GM18526 (cell line): Measurements from ENCODE around the gene SPTBN5.

ENCODE experiments used
- POLR2A ChIP-seq: IDR thresholded peaks from 3 replicates; pipeline ENCODE4 v1.6.1; 2011; ENCODE audit not compliant: insufficient read length; ENCODE audit errors: extremely low read depth

Gene SPTBN5

DNA sequence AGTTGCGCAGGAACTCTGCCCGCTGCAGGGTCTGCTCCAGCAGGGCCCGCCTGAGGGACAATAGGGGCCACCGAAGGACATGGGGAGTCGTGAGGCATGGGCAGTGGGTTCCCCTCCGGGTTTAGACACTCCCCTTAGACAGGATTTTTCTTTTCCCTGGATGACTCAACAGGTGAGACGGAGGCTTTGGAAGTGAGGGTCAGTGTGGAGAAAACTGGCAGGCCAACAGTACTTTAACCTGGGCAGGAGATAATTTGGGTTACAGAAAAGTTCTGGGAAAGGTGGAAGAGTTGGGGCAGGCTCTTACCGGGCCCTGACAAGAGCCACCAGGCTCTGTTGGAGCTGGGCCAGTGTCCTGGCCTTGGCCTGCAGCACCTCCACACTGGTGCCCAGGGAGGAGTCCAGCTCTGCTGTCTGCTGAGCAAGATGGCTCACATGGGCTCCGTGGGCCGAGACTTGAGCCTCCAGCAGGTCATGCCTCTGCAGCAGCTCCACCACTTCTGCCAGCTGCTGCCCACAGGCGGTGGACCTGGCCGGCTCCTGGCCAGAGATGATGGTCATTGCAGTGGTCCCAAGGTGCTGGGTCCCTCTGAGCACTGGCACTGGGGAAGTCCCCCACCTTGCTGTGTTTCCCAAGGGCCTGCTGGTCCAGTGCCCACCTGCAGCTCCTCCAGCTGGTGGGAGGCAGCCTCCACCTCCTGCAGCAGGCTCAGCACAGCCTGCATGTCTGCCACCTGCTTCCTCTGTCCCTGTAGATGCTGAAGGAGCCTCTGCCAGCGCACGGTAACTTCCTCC lies 11.0 kb downstream of the SPTBN5 start:
- no peak for TF ChIP-seq POLR2A

DNA sequence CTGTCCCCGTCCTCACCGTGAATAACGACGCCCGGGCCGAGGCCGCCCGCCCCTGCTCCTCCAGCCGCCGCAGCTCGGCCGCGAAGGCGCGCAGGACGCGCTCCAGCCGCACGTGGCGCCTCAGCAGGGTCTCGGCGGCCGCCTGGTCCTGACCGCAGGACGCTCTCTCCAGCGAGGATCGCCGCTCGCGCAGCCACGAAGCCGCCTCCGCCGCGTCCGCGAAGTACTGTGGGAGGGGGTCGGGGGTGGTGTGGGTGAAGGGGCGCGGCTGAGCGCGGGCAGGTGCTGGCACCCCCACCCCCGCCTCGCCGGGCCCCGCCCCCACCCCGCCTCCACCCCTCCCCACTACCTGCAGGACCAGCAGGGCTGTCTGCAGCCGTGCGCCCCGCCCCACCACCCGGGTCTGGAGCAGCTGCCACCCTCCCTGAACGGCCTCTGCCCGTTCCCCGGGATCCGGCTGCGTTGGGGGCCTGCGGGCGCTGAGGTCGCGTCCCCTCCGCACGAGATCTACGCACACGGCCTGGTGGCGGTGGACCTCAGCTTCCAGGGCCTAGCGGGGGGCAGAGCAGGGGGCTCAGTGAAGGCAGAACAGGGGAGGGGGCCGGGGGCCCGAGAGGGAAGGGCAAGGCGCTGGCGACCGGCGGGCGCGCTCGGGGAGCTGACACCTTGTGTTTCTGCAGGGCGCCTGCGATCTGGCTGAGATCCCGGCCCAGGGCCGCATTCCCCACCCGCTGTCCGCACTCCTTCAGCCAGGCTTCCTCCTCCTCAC lies 11.7 kb downstream of the SPTBN5 start:
- no peak for TF ChIP-seq POLR2A

DNA sequence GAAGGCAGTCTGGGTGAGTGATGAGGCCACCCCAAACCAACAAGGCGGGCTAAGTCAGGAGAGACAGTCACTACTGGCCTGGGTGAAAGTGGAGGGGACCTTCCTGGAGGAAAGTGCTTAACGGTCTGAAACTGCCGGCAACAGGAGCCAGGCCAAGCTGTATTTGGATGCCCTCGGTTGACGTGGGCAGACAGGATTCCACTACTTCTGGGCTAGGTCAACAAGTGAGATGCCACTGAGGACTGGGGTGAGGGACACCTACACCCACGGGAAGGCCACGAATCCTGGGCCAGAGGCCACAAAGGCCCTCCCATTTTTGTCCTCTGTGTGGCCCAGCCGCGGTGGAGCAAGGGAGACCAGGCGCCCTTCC lies 12.3 kb downstream of the SPTBN5 start:
- no peak for TF ChIP-seq POLR2A

DNA sequence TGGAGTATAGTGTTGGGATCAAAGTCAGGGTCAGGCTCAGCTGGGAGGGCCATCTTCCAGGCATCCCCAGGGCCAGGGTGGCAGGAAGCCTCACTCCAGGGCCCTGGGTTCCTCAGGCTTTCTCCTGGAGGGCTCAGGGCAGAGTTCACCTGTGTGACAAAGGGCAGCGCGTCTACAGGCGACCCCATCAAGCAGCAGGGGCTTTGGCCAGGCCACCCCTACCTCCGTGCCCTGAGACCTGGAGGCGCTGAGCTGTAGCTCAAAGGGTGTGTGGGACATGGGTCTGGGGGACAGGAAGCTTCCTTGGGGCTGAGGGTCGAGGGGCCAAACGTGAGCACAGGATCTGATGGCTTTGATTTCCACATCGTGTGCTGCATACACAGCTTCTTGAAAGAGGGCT lies 12.8 kb downstream of the SPTBN5 start:
- no peak for TF ChIP-seq POLR2A

DNA sequence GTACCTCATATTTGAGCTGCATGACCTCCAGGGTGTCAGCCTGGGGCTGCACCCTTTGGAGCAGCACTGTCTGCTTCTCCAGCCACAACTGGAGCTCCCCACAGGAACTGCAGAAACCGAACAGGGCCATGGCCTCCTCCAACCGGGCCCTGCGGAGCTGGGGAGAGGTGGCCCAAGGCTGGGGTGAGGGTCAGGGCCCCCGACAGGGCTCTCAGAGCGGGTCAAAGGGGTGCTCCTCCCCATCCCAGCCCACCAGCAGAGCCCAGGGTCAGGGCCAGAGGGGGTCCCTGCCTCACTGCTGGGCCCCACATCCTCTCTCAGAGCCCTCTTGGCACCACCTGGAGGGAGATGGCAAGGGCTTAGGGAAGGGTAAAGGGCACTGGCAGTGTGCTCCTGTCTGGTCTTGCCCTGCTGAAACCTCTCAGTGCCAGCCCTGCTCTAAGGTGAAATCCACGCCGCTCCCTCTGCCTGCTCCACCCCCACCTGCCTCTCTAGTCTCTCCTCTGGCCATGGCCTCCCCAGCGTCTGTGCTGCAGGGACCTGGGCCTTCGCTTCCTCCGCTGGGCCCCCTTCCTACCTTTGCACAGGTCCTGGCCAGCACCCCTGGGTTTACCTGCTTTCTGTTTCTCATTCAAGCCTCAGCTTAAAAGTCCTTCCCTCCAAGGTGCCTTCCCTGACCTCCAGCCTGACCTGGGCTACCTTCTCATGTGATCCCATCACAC lies 13.5 kb downstream of the SPTBN5 start:
- no peak for TF ChIP-seq POLR2A

DNA sequence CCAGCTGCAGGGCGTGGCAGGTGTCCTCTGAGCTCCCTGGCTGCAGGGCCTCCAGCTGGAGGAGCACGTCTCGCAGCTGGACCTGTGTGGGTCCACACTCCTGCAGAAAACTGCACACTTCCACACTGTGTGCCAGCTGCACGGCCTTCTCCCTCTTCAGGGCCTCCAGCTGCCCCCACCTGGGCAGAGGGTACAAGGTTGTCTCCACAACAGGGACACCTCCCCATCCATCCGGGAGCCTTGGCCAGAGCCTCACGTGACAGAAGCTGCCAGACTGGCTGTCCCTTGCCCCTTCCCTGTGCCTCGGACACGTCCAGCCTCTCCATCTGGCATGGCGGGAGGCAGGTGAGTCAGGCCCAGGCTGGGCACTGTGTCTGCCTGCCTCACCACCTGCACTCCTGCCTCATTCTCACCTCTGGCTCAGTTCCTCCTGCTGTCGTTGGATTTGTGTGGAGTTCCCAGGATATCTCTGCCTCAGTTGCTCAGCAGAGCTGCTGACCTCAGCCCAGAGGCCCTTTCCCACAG lies 14.5 kb downstream of the SPTBN5 start:
- no peak for TF ChIP-seq POLR2A

DNA sequence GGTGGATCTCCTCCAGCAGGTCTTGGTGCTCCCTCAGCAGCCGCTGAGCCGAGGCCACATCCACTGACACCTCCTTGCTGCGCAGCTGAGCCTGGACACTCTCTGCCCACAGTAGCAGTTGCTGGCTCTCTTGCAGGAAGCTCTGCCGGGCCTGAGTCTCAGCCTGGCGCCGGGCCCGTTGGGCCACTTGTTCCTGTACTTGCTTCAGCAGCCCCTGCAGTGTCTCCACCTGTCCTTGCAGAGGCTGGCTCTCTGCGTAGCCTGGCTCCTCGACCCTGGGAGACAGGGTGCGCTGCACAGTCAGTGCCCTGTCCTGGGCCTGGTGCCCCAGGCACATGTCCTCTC lies 15.5 kb downstream of the SPTBN5 start:
- TF ChIP-seq POLR2A, result no peak

DNA sequence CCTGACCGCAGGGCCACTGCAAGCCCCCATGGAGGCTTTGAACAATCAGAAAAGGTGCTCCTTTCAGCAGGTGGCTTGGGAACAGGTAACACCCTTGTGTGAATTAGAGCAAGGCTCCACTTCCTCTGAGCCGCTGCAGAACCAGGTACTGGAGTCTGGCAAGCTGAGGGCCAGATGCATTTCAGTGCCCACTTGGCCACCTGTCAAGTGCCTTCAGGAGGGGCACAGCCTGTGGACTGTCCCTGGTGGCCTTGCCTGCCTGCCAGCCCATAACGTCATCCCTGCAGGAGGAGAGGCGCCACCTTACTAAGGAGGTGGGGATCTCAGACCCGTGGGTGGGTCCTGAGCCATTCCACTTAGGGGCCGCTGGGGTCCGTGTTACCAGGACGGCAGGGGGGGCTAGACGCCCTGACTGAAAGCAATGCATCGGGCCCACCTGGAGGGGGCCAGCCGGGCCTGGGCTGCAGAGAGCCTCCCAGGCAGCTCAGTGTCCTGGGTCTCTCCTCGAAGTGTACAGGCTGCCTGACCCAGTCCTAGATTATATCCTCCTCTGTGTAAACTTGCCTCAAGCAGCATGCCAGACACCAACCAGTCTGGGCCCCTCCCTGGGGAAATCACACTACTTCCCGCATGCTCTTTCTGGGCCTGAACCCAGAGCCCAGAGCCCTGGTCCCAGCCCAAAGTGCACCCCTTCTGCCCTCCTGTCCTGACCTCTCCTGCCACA lies 16.1 kb downstream of the SPTBN5 start:
- no peak for TF ChIP-seq POLR2A

DNA sequence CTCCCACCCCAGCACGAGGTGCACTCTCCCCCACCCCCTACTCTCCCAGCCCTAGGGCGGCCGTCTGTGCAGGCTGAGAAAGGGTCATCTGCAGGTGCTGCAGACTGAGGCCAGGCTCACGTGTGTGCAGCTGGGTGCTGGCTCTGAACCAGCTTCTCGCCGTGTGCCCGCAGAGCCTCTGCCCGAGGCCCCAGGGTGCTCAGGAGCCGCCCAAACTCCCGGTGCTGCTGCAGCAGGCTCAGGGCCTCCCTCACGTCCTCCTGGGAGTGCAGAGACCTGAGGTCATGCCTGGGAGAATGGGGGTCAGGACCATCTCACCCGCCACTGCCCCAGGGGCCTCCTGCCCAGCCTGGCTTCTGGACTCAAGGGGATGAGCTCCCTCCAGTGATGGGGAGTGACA lies 17.2 kb downstream of the SPTBN5 start:
- TF ChIP-seq POLR2A, result no peak

DNA sequence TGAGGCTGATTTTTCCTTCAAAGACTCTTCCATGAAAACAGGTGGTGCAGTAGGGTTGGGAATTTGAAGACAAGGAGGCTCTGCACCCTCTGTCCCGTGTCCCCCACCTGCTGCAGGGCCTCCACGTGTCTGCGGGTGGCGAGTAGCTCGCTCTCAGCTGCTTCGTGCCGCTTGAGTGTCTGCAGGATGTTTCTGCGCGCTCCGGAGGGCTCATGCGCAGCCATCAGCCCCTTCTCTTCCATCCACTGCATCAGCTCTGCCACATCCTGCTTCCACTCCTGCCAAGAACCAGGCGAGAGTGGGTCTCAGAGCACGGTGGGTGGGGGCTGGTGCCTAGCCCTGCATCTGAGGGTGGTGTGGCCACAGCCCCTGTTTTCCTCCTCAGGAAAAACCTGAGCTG lies 17.8 kb downstream of the SPTBN5 start:
- no peak for TF ChIP-seq POLR2A

DNA sequence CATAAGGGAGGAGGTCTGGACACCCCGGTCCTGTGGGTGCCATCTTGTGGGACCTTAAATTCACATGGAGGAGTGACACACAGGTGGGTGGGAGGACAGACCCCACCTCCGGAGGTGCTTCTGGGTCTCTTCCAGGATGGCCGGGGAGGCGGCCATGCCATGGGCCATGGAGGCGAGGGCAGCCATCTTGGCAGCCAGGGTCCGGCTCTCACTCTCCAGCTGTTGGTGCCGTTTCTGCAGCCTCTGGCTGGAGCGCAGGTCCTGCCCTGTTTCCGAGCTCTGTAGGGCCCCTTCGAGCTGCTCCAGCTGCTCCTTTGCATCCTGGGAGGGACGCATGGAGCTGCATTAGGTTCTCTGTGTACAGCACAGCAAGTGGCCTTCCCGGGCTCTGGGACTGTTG lies 19.1 kb downstream of the SPTBN5 start:
- TF ChIP-seq POLR2A, result no peak

DNA sequence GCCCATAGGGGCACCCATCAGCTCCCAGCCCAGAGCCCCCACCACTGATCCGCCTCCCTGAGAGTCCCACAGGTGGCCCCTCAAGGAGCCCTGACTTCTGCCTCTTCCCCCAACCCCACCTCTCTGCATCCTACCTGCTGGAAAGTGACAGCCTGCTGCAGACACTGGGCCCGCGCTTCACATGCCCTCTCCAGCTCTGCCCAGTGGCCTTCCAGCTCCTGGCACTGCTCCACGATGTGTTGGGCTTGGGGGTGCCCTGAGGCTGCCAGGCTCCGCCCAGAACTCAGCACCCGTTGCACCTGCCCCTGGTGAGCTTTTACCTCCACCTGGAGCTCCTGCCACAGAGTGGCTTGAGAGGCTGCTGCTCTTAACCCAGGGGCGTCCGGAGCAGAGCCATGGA lies 20.1 kb downstream of the SPTBN5 start:
- no peak for TF ChIP-seq POLR2A

DNA sequence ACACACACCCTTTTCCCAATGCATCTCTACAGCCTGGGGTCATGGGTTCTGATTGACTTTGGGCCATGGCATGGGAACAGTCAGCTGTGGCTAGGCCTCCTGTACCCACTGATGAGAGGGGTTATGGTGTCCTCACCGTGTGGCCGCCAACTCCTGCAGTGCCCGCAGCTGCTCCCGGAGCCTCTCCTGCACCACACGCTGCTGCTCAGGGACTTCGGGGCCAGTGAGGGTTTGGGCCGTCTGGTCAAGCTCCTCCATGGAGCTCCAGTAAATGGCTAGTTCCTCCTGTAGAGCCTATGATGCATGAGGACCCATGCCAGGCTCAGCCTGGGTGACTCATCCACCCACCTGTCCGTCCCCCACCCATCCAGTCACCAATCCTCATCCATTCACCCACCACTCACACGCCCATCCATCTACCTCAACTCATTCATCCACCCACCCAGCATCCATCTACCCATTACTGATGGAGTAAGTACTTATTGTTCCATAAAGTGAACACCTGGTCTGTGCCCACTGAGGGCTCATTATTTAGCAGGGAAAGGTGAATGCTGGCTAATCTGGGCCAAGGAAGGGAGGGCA lies 21.6 kb downstream of the SPTBN5 start:
- TF ChIP-seq POLR2A, result no peak

DNA sequence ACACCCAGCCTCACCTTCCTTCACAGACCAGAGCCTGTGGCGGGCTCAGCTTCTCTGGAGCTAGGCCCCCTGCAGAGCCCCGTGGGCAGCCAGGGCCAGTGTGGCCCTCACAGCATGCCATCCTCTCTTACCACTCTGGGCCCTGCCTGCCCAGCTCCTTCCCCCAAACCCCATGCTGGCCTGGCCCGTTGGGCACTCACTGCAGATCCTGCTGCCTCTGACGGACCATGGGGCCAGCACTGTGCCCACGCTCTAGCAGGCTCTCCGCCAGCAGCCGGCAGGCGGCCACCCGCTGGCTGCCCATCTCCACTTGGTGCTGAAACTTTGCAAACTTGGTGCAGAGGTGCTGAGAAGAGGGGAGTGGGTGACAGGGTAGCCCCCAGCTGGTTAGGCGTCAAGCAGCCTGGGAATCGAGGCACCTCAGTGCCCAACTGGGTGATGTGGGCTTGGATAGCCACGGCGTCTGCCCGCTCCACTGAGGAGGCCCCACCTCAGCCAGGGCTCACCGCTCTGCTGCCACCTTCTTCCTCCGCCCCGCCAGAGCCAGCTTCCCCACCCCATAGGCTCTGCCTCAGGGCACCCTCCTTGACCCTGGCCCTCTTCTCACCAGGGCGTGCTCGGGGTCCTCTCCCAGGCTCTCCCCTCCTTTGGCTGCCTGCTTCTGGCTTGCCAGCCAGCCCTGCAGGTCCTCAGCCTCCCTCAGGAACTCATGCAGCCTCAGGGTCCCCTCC lies 22.5 kb downstream of the SPTBN5 start:
- no peak for TF ChIP-seq POLR2A
